GM23338 (cell line): ENCODE data around the gene UNC79. TPM values are rescaled to one million over a fixed set of nuclear protein-coding genes. Genes with fewer than 3 reads are reported as not detected.

Source experiments
- ATAC-seq: fragments of 200-7000 bp; cut with Tn5 transposase; 3 replicates; pipeline ENCODE4 v1.9.1; 2020
- DNase-seq: peaks from one replicate; pipeline ENCODE4 v3.0.0-alpha.2; 2015; ENCODE audit warnings: low spot score
- H2AFZ ChIP-seq: fragments of 200-600 bp; sonication (generic); 2 replicates; pipeline ENCODE4 v1.8.0; 2016; ENCODE audit warnings: antibody characterized with exemption, mild to moderate bottlenecking, moderate library complexity
- H3F3A ChIP-seq: fragments of 200-600 bp; sonication (generic); replicated peaks from 2 replicates; pipeline ENCODE4 v1.8.0; 2017; ENCODE audit warnings: antibody characterized with exemption, mixed run types, low read depth
- H3K27ac ChIP-seq: fragments of 200-600 bp; sonication (generic); 2 replicates; pipeline ENCODE4 v1.6.1; 2016; ENCODE audit warnings: low read depth
- H3K27me3 ChIP-seq: fragments of 200-600 bp; sonication (generic); 2 replicates; pipeline ENCODE4 v1.8.0; 2016; ENCODE audit warnings: mild to moderate bottlenecking, mixed run types, moderate library complexity; ENCODE audit not compliant: insufficient read depth
- H3K36me3 ChIP-seq: fragments of 200-600 bp; sonication (generic); 2 replicates; pipeline ENCODE4 v1.8.0; 2016; ENCODE audit warnings: mild to moderate bottlenecking; ENCODE audit not compliant: insufficient read depth
- H3K4me1 ChIP-seq: fragments of 200-600 bp; sonication (generic); 2 replicates; pipeline ENCODE4 v1.8.0; 2016; ENCODE audit warnings: mild to moderate bottlenecking, moderate library complexity; ENCODE audit not compliant: insufficient read depth
- H3K4me2 ChIP-seq: fragments of 200-600 bp; sonication (generic); 2 replicates; pipeline ENCODE4 v1.7.1; 2017; ENCODE audit warnings: mixed run types
- H3K4me3 ChIP-seq: fragments of 200-600 bp; sonication (generic); 2 replicates; pipeline ENCODE4 v1.6.1; 2016; ENCODE audit warnings: mixed run types
- H3K79me2 ChIP-seq: fragments of 200-600 bp; sonication (generic); replicated peaks from 2 replicates; pipeline ENCODE4 v1.8.0; 2017; ENCODE audit warnings: mild to moderate bottlenecking; ENCODE audit not compliant: insufficient read depth
- H3K9me2 ChIP-seq: fragments of 200-600 bp; sonication (generic); 2 replicates; pipeline ENCODE4 v1.8.0; 2017; ENCODE audit not compliant: insufficient read depth
- H4K20me1 ChIP-seq: fragments of 200-600 bp; sonication (generic); replicated peaks from 2 replicates; pipeline ENCODE4 v1.8.0; 2017; ENCODE audit warnings: mild to moderate bottlenecking; ENCODE audit not compliant: insufficient read depth
- H3K27ac Mint-ChIP-seq: 2 replicates; pipeline ENCODE4 v1.8.0; 2020; ENCODE audit warnings: inconsistent platforms, mild to moderate bottlenecking, moderate library complexity, mixed read lengths
- H3K27me3 Mint-ChIP-seq: 3 replicates; pipeline ENCODE4 v1.8.0; 2022; ENCODE audit warnings: low read depth, mild to moderate bottlenecking, moderate library complexity, mixed read lengths, inconsistent platforms; ENCODE audit not compliant: insufficient read depth, poor library complexity
- H3K36me3 Mint-ChIP-seq: 3 replicates; pipeline ENCODE4 v1.8.0; 2021; ENCODE audit warnings: low read depth, mild to moderate bottlenecking, inconsistent platforms, moderate library complexity, mixed read lengths
- H3K4me1 Mint-ChIP-seq: 3 replicates; pipeline ENCODE4 v1.8.0; 2020; ENCODE audit warnings: mild to moderate bottlenecking, inconsistent platforms, mixed read lengths
- H3K4me3 Mint-ChIP-seq: 3 replicates; pipeline ENCODE4 v1.8.0; 2021; ENCODE audit warnings: moderate library complexity, mild to moderate bottlenecking, inconsistent platforms, mixed read lengths
- H3K9me3 Mint-ChIP-seq: 3 replicates; pipeline ENCODE4 v1.8.0; 2020; ENCODE audit warnings: moderate library complexity, mild to moderate bottlenecking, inconsistent platforms, mixed read lengths
- CREB1 ChIP-seq: fragments of 250-450 bp; sonication (Bioruptor Pico); IDR thresholded peaks from 2 replicates; pipeline ENCODE4 v1.5.0; 2020; ENCODE audit warnings: low read depth, mild to moderate bottlenecking, moderate library complexity
- EZH2 ChIP-seq: fragments of 200-600 bp; sonication (generic); IDR thresholded peaks from one replicate; pipeline ENCODE4 v1.8.0; 2017; ENCODE audit warnings: antibody characterized with exemption, mild to moderate bottlenecking, low read depth; ENCODE audit not compliant: unreplicated experiment
- EZH2phosphoT487 ChIP-seq: fragments of 200-600 bp; sonication (generic); IDR thresholded peaks from one replicate; pipeline ENCODE4 v1.8.1; 2018; ENCODE audit warnings: antibody characterized with exemption; ENCODE audit not compliant: unreplicated experiment
- JUNB ChIP-seq: IDR thresholded peaks from one replicate; pipeline ENCODE4 v1.6.1; 2016; ENCODE audit warnings: antibody characterized with exemption; ENCODE audit not compliant: unreplicated experiment
- NANOG ChIP-seq: IDR thresholded peaks from 2 replicates; pipeline ENCODE4 v1.6.1; 2016; ENCODE audit warnings: antibody characterized with exemption, borderline replicate concordance
- POLR2AphosphoS5 ChIP-seq: IDR thresholded peaks from 2 replicates; pipeline ENCODE4 v1.6.1; 2016; ENCODE audit warnings: antibody characterized with exemption, low read depth
- STAT1 ChIP-seq: IDR thresholded peaks from one replicate; pipeline ENCODE4 v1.6.1; 2016; ENCODE audit warnings: antibody characterized with exemption; ENCODE audit not compliant: unreplicated experiment
- ZNF331 ChIP-seq: fragments of 250-450 bp; sonication (Bioruptor Pico); IDR thresholded peaks from 2 replicates; pipeline ENCODE4 v1.5.0; 2020; ENCODE audit warnings: low read depth, mild to moderate bottlenecking, moderate library complexity
- polyA plus RNA-seq: library from polyadenylated mRNA; unstranded; fragments of >200 nt; fragmentation: Nextera tagmentation; extraction: Ambion mirVana; gene quantifications from 2 replicates; pipeline ENCODE4 v1.2.1, GENCODE V29; 2016
- total RNA-seq: library from RNA; depleted of rRNA; stranded (reverse); fragments of >200 nt; shearing (Covaris generic); gene quantifications from 2 replicates; pipeline ENCODE4 v1.2.3, GENCODE V29; 2014
- TF ChIP-seq, protein P1 (sequence below): fragments of 250-450 bp; sonication (Bioruptor Pico); IDR thresholded peaks from 2 replicates; pipeline ENCODE4 v1.5.0; 2020; ENCODE audit warnings: mild to moderate bottlenecking, moderate library complexity

UNC79 gene
- total and polyA plus RNA-seq, 2 experiments from 2014 or later = 1.8 to 3.6 TPM

DNA sequence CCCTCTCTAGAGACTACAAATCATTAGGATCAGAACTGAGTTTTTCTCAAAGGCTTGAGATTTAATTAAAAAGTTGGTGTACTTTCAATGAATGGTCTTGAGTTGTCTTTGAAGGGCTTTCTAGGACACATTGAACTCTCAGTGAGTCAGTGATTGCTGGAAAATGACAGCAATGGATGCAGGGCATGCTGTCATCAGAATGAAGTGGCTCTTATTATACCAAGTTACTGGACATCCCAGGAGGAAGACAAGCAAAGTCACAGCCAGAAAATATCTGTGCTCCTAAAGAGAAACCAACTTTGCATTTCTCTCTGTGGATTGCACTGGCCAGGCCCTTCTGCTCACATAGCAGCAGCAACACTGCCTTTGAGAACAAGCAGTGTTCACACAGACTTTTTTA is 244.9 kb downstream of the UNC79 start:
- H3K4me1 ChIP-seq = peaks cover 7% of the 10 kb centered on the region; the same call in 1 of the 2 replicates
- H3K79me2 ChIP-seq = no peaks in the 10 kb centered on the region
- Mint-ChIP-seq H3K9me3 (no peaks in the 10 kb centered on the region), H3K27me3 (peaks cover 5% of the 10 kb centered on the region), H3K4me1 (peaks cover 15% of the 10 kb centered on the region), H3K36me3 (no peaks in the 10 kb centered on the region), H3K27ac (no peak overlapping the region), H3K4me3 (no peak overlapping the region)
- 0 out of 2 replicates have a peak, but pooled peaks cover 23% of the 10 kb centered on the region for H3K9me2 ChIP-seq
- H3K27me3 ChIP-seq = no peaks in the 10 kb centered on the region
- H4K20me1 ChIP-seq = no peaks in the 10 kb centered on the region
- H3K4me3 ChIP-seq = no peak overlapping the region
- no peak overlapping the region for H3K27ac ChIP-seq
- TF ChIP-seq CREB1 (CRISPR knock-in tag) (no peak), NANOG (no peak), ZNF331 (CRISPR knock-in tag) (no peak), STAT1 (no peak), EZH2 (no peak), JUNB (no peak), EZH2phosphoT487 (no peak), POLR2AphosphoS5 (no peak)
- TF ChIP-seq, protein P1, sequence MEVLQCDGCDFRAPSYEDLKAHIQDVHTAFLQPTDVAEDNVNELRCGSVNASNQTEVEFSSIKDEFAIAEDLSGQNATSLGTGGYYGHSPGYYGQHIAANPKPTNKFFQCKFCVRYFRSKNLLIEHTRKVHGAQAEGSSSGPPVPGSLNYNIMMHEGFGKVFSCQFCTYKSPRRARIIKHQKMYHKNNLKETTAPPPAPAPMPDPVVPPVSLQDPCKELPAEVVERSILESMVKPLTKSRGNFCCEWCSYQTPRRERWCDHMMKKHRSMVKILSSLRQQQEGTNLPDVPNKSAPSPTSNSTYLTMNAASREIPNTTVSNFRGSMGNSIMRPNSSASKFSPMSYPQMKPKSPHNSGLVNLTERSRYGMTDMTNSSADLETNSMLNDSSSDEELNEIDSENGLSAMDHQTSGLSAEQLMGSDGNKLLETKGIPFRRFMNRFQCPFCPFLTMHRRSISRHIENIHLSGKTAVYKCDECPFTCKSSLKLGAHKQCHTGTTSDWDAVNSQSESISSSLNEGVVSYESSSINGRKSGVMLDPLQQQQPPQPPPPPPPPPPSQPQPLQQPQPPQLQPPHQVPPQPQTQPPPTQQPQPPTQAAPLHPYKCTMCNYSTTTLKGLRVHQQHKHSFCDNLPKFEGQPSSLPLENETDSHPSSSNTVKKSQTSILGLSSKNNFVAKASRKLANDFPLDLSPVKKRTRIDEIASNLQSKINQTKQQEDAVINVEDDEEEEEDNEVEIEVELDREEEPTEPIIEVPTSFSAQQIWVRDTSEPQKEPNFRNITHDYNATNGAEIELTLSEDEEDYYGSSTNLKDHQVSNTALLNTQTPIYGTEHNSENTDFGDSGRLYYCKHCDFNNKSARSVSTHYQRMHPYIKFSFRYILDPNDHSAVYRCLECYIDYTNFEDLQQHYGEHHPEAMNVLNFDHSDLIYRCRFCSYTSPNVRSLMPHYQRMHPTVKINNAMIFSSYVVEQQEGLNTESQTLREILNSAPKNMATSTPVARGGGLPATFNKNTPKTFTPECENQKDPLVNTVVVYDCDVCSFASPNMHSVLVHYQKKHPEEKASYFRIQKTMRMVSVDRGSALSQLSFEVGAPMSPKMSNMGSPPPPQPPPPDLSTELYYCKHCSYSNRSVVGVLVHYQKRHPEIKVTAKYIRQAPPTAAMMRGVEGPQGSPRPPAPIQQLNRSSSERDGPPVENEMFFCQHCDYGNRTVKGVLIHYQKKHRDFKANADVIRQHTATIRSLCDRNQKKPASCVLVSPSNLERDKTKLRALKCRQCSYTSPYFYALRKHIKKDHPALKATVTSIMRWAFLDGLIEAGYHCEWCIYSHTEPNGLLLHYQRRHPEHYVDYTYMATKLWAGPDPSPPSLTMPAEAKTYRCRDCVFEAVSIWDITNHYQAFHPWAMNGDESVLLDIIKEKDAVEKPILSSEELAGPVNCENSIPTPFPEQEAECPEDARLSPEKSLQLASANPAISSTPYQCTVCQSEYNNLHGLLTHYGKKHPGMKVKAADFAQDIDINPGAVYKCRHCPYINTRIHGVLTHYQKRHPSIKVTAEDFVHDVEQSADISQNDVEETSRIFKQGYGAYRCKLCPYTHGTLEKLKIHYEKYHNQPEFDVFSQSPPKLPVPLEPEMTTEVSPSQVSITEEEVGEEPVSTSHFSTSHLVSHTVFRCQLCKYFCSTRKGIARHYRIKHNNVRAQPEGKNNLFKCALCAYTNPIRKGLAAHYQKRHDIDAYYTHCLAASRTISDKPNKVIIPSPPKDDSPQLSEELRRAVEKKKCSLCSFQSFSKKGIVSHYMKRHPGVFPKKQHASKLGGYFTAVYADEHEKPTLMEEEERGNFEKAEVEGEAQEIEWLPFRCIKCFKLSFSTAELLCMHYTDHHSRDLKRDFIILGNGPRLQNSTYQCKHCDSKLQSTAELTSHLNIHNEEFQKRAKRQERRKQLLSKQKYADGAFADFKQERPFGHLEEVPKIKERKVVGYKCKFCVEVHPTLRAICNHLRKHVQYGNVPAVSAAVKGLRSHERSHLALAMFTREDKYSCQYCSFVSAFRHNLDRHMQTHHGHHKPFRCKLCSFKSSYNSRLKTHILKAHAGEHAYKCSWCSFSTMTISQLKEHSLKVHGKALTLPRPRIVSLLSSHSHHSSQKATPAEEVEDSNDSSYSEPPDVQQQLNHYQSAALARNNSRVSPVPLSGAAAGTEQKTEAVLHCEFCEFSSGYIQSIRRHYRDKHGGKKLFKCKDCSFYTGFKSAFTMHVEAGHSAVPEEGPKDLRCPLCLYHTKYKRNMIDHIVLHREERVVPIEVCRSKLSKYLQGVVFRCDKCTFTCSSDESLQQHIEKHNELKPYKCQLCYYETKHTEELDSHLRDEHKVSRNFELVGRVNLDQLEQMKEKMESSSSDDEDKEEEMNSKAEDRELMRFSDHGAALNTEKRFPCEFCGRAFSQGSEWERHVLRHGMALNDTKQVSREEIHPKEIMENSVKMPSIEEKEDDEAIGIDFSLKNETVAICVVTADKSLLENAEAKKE (CRISPR knock-in tag) = no peak
- H3F3A ChIP-seq = no peaks in the 10 kb centered on the region
- DNase-seq (no peak), ATAC-seq (no peak)
- H2AFZ ChIP-seq = no peak overlapping the region
- H3K36me3 ChIP-seq = no peaks in the 10 kb centered on the region
- H3K4me2 ChIP-seq = no peak overlapping the region
